MG63 (cell line): Measurements from ENCODE around the gene PSENEN. TPM values are rescaled to one million over a fixed set of nuclear protein-coding genes. Genes with fewer than 3 reads are reported as not detected.
"Not testable (repeated sequence)": the region's sequence is repeated elsewhere in the genome, so short reads cannot be mapped to it uniquely, and the experiment has no call there.

Source experiments
- DNase-seq: peaks from one replicate; pipeline ENCODE4 v3.0.0-alpha.2; 2020
- H3K27me3 ChIP-seq: fragments of 250-450 bp; sonication (Bioruptor Pico); 2 replicates; pipeline ENCODE4 v1.5.1; 2020; ENCODE audit warnings: mild to moderate bottlenecking, moderate library complexity
- H3K36me3 ChIP-seq: fragments of 250-450 bp; sonication (Bioruptor Pico); 2 replicates; pipeline ENCODE4 v1.5.1; 2020; ENCODE audit warnings: mild to moderate bottlenecking, moderate library complexity
- H3K4me3 ChIP-seq: fragments of 250-450 bp; sonication (Bioruptor Pico); 2 replicates; pipeline ENCODE4 v1.5.1; 2020; ENCODE audit warnings: mild to moderate bottlenecking, moderate library complexity
- H3K9me3 ChIP-seq: fragments of 250-450 bp; sonication (Bioruptor Pico); 2 replicates; pipeline ENCODE4 v1.5.1; 2020; ENCODE audit warnings: mild to moderate bottlenecking, moderate library complexity
- total RNA-seq: library from RNA; depleted of rRNA; stranded (reverse); fragments of >200 nt; shearing (Covaris generic); gene quantifications from 2 replicates; pipeline ENCODE4 v1.2.3, GENCODE V29; 2014; ENCODE audit warnings: low replicate concordance

PSENEN gene
- total RNA-seq, 1 experiment from 2014 or later = 76.2 TPM

DNA sequence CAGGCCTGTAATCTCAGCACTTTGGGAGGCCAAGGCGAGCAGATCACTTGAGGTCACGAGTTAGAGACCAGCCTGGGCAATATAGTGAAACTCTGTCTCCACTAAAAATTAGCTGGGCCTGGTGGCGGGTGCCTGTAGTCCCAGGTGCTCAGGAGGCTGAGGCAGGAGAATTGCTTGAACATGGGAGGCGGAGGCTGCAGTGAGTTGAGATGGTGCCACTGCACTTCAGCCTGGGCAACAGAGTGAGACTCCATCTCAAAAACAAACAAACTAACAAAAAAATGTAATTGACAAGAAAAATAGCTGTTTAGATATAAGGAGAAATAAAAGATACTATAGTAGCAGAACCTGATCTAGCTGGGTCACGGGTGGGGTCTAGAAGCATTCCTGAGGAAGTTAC lies 26.9 kb downstream of the PSENEN start:
- peaks cover 18% of the 10 kb centered on the region for H3K36me3 ChIP-seq
- H3K9me3 ChIP-seq = not testable (repeated sequence)

DNA sequence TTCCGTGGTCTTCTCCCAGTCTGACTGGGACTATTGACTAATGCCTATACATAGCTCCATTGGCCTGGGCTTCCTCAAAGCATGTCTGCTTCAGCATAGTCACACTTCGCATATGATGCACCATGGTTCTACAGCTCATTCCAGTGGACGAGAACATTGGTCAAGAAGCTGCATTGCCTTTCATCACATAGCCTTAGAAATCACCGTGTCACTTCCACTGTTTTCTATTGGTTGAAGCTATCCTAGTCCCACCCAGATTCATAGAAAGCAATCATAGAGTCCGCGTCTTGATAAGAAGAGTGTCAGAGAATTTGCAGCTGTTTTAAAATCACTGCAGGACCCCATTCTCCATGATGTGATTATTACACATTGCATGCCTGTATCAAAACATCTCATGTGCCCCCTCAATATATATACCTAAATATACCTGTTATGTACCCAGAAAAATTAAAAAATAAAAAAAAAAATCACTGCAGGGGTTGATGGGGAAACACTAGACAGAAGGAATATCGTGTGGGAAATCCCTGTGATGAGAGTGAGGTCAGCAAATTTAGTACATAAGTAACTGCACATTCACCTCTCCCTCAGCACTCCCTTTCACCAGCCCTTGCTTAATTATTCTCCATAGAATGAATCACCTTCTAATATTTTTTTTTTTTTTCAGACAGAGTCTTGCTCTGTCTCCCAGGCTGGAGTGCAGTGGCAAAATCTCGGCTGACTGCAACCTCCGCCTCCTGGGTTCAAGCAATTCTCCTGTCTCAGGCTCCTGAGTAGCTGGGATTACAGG lies 27.8 kb downstream of the PSENEN start:
- no peak for DNase-seq
- Histone ChIP-seq H3K27me3 (no peaks in the 10 kb centered on the region), H3K4me3 (no peak overlapping the region), H3K9me3 (no peaks in the 10 kb centered on the region), H3K36me3 (peaks cover 9% of the 10 kb centered on the region)

More for the DNA sequence above, 26.9 kb downstream of the PSENEN start:
- H3K27me3 ChIP-seq, DNase-seq, H3K4me3 ChIP-seq: not testable (repeated sequence)

DNA sequence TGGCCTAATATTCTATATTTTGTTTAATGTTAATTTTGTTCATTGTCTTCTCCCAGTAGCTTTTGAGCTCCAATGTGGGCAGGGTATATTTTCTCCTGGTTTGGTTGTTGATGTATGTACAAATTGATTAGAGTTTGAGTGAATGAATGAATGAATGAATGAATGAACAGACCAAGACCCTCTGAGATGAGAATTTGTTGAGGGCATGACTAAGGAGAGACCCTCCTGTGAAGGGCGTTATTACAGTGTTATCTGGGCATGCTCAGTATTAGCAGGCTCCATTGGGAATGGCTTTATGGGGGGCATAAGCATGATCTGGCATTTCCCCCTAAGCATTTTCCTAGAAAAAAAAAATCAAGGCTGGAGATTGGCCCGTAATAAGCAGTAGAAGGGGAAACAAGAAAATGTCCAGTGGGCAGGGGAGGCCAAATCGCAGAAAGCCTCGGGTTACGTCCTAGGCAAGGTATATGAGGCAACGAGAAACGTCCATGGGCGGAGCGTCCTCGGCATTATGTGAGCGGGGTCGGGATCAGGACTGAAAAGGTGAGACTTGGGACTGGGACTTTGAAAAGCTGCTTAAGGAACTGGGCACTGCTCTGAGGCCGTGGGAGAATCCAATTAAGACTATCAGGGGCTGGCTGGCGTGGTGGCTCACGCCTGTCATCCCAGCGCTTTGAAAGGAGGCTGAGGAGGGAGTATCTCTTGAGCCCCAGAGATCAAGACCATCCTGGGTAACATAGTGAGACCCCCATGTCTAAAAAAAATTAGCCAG lies 29.0 kb downstream of the PSENEN start:
- H3K4me3 ChIP-seq = peak overlapping the region; percentile 66
- DNase-seq = no peak
- peaks cover 4% of the 10 kb centered on the region for H3K36me3 ChIP-seq

DNA sequence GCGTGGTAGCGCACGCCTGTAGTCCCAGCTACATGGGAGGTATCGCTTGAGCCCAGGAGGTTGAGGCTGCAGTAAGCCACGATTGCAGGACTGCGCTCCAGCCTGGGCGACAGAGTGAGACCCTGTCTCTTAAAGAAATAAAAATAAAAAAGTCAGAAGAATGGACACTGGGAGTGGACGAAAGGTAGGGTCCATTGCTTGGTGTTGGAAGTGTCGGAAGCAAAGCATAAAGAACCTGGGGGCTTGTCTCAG lies 29.5 kb downstream of the PSENEN start:
- Histone ChIP-seq H3K9me3 (no peaks in the 10 kb centered on the region), H3K4me3 (peak overlapping the region; percentile 66), H3K36me3 (peaks cover under 1% of the 10 kb centered on the region), H3K27me3 (no peaks in the 10 kb centered on the region)
- no peak for DNase-seq

More for the DNA sequence above, 29.0 kb downstream of the PSENEN start:
- Histone ChIP-seq H3K9me3 (no peaks in the 10 kb centered on the region), H3K27me3 (no peaks in the 10 kb centered on the region)

DNA sequence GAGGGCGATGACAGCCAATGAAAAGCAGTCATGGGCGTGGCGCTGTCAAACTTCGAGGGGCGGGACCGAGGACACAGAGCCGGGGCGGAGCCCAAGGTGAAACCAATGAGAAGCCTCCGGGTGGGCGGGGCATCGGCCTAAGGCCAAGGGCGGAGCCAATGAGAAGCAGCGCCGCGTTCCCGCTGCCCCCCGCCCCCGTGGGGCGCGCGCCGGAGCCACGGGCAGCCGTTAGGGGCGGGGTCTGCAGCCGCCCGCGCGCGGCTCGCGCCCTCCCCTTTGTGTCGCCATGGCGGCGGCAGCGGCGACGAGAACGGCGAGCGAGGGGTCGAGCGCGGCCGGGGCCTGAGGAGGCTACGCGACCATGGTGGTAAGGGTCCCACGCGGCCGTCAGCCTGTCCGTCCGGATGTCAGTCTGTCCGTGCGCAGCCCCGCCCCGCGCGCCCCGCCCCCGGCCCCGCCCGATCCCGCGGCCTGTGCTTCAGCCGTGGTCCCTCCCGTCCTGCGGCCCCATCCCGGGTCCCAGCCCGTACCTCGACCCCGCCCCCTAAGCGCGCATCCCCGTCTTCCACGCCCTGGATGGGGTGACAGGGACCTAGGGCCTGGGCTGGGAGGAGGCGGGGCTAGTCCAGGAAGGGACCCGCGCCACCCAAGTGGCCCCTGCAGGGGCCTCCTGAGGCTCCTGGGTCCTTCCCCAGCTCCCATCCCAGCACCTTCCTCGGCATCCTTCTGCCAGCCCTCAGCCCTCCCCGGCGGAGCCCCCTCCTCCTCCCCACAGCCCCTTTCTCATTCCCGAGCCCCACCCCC lies 30.0 kb downstream of the PSENEN start, which contains the start of gene ARHGAP33:
Gene ARHGAP33, plus strand, starts transcription at position 267 of the 804 bp plus-strand sequence. Its CDS starts 95 bp downstream, at position 362.
- Histone ChIP-seq H3K9me3 (no peaks in the 10 kb centered on the region), H3K4me3 (peak within 1 kb of the TSS; percentile 66), H3K36me3 (no peaks in the 10 kb centered on the region; the same call in 1 of the 2 replicates), H3K27me3 (no peaks in the 10 kb centered on the region)
- DNase-seq = peak; percentile 97

DNA sequence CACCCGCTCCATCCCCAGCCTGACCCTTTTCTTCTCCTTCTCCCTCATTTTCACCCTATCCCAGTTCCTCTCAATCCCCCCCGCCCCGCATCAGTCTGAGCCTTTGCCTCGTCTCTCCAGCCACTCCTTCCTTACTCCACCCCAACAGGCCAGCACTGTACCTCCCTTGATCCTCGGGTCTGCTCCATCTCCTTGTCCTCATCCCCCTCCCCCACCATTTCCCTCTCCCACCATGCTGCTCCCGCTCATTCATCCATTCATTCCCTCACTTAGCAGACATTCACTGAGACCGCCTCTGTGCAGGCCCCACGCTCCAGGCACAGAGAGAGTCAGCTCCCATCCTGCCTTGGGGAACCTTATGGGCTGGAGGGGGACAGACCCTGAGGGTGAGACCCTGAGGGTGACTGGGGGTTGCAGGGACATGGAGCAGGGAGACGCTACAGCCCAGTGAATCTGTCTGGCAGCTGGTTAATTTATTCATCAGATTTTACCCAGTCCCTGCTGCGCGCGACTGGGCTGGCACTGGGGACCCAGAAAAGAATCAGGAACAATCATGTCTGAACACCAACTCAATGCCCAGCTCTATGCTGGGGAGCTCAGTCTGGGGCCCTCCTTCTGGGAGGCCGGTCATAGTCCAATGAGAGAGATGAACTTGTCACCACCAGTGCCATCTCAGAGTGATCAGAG lies 30.8 kb downstream of the PSENEN start:
- no peaks in the 10 kb centered on the region; the same call in 1 of the 2 replicates for H3K36me3 ChIP-seq
- DNase-seq = no peak
- H3K27me3 ChIP-seq = no peaks in the 10 kb centered on the region
- H3K4me3 ChIP-seq = peak overlapping the region; percentile 66
- H3K9me3 ChIP-seq = no peaks in the 10 kb centered on the region

DNA sequence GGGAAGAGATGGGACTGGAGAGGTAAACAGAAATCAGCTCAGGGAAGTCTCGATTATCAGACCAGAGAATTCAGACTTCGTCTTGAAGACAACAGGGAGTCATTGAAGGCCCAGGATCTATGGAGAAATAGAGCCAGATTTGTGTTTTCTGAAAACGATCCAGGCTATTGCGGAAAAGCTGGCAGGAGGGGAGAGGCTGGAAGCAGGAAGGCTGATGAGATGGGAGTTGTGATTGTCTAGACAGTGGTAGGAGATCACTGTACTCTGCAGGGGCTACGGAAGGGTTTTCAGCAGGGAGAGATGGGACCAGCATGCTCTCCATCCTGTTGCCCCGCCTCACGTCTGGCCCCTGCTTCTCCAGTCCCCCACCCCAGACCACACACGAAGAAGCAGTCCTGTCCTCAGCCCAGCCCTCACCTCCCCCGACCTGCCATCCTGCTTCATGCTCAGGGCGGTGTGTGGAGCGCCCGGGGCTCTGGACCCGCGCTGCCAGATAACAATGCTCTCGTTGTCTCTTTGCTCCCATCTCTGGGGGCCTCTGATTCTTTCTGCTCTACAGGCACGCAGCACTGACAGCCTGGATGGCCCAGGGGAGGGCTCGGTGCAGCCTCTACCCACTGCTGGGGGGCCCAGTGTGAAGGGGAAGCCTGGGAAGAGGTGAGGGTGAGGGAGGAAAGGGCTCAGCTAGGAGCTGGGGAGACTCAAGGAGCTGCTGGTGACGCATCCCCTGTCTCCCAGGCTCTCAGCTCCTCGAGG lies 31.8 kb downstream of the PSENEN start:
- Histone ChIP-seq H3K4me3 (no peak overlapping the region), H3K36me3 (peaks cover under 1% of the 10 kb centered on the region), H3K27me3 (no peaks in the 10 kb centered on the region), H3K9me3 (no peaks in the 10 kb centered on the region)
- DNase-seq = no peak

DNA sequence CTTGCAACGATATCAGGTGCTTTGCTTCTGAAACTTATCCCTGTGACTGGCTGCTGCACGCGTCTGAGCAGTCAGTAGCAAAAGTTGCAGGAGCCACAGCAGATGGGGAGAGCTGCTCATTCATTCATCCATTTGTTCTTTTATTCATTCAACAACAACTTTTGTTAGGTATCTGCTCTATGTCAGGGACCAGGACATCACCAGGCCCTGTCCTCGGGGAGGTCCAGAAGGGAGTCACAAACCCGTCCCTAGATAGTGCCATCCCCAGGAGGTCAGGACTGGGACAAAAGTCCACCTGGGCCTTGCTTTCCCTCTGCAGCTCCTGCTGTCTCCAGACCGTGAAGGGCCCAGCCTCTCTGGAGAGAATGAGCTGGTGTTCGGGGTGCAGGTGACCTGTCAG lies 32.5 kb downstream of the PSENEN start:
- DNase-seq = no peak
- Histone ChIP-seq H3K4me3 (no peak overlapping the region), H3K27me3 (no peaks in the 10 kb centered on the region), H3K36me3 (peaks cover 3% of the 10 kb centered on the region), H3K9me3 (no peaks in the 10 kb centered on the region)

DNA sequence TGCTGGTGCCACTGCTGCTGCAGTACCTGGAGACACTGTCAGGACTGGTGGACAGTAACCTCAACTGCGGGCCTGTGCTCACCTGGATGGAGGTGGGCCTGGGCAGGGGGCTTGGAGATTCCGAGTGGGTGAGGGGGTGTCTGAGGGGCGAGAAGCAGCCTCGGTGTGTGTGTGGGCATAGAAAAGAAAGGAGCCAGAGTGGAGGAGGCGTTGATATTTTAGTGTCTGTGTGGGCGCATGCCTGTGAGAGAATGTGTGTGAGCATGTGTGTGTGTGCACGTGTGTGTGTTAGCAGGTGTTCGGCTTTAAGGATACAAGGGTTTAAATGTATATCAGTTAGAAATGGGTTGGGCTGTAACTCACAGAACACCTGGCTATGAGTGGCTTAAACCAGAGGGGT lies 33.6 kb downstream of the PSENEN start:
- DNase-seq = no peak
- Histone ChIP-seq H3K36me3 (peaks cover 3% of the 10 kb centered on the region), H3K9me3 (no peaks in the 10 kb centered on the region), H3K27me3 (no peaks in the 10 kb centered on the region), H3K4me3 (no peak overlapping the region)

DNA sequence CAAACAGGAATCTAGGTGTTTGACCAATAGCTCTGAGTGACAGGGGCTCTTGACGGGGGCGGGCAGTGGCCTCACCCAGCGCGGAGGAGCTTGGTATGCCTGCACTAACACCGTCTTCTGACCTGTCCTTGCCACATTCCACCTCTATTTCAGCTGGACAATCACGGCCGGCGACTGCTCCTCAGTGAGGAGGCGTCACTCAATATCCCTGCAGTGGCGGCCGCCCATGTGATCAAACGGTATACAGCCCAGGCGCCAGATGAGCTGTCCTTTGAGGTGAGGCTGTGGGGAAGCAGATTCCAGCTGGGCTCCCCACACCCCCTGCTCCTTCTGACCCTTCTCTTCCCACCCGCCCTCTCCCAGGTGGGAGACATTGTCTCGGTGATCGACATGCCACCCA lies 34.6 kb downstream of the PSENEN start:
- H3K9me3 ChIP-seq = no peaks in the 10 kb centered on the region
- no peak for DNase-seq
- H3K27me3 ChIP-seq = no peaks in the 10 kb centered on the region
- H3K4me3 ChIP-seq = no peak overlapping the region
- H3K36me3 ChIP-seq = peaks cover 3% of the 10 kb centered on the region

DNA sequence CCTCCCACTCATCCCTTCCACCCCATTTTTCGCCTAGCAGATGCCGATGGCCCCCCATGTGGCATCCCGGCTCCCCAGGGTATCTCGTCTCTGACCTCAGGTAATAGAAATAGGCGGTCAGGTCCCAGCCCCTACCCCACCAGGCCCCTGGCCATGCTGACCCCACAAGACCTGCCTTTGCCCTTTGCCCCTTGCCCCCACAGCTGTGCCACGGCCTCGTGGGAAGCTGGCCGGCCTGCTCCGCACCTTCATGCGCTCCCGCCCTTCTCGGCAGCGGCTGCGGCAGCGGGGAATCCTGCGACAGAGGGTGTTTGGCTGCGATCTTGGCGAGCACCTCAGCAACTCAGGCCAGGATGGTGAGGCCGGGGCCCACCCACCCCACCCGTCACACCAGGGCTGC lies 35.3 kb downstream of the PSENEN start:
- peaks cover 3% of the 10 kb centered on the region for H3K36me3 ChIP-seq
- no peaks in the 10 kb centered on the region for H3K9me3 ChIP-seq
- DNase-seq = no peak

DNA sequence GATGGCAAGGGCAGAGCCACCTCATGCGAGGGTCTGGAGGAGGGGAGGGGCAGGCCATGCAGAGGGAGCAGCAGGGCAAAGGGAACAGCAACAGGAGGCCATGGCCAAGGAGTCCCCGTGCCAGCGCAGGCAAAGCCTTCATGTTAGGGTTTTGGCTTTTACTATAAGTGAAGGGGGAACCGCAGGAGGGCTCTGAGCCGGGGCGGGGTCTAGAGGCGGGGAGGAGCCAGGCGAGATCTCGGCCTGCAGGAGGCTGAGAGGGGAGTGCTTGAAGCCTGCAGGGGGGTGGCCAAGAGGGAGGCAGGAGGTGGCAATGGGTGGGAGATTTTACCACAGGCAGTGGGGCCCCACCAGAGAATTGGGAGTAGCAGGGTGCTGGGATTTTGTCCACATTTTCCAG lies 36.2 kb downstream of the PSENEN start:
- no peak for DNase-seq
- Histone ChIP-seq H3K27me3 (no peaks in the 10 kb centered on the region), H3K4me3 (no peak overlapping the region), H3K36me3 (peaks cover 3% of the 10 kb centered on the region), H3K9me3 (no peaks in the 10 kb centered on the region)

More for the DNA sequence above, 35.3 kb downstream of the PSENEN start:
- Histone ChIP-seq H3K4me3 (no peak overlapping the region), H3K27me3 (no peaks in the 10 kb centered on the region)

DNA sequence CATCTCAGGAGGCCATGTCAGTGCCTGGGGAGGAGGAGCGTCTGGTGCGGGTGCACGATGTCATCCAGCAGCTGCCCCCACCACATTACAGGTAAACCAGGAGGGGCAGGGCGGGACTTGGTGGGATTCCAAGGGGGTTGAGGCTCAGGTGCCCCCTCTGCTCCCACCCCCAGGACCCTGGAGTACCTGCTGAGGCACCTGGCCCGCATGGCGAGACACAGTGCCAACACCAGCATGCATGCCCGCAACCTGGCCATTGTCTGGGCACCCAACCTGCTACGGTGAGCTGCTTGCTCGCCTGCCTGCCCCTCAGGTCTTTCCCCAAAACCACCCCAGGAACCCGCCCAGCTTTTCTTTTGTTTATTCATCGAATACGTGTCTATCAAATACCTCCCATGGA lies 37.1 kb downstream of the PSENEN start:
- no peaks in the 10 kb centered on the region for H3K9me3 ChIP-seq
- DNase-seq = no peak
- no peak overlapping the region for H3K4me3 ChIP-seq
- H3K36me3 ChIP-seq = peaks cover 3% of the 10 kb centered on the region
- no peaks in the 10 kb centered on the region for H3K27me3 ChIP-seq

DNA sequence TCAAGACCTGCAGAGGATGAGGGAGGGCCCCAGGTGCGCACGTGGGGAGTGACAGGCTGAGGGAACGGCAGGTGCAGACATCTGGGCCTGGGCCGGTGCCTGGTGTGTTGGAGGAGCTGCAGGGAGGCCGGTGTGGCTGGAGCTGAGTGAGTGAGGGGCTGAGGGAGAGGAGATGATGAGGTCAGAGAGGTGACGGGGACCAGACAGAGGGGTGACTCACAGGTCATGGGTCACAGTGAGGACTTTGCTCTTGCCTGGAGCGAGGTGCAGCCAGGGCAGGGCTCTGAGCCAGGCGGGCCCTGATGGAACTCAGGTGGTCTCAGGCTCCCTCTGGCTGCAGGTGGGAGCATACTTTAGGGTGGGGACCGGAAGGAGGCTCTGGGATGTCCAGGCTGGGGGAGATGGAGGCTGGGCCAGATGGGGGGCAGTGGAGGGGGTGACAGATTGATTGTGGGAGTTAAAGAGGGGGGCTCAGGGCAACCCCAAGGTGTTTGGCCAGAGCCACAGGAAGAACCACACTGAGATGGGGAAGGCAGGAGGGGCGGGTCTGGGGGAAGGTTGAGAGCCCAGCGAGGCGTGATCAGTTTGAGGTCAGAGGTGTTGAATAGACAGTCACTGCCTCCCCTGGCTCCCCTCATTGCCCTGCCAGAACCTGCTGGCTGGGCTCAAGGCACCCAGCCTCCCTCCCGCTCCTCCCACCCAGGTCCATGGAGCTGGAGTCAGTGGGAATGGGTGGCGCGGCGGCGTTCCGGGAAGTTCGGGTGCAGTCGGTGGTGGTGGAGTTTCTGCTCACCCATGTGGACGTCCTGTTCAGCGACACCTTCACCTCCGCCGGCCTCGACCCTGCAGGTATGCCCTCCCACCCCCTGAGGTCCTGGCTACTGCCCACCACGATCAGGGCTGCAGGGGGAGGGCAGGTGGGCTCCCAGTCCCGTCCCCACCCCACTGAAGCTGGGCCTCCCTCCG lies 38.3 kb downstream of the PSENEN start:
- H3K27me3 ChIP-seq = no peaks in the 10 kb centered on the region
- DNase-seq = no peak

More for the DNA sequence above, 38.3 kb downstream of the PSENEN start:
- no peaks in the 10 kb centered on the region for H3K9me3 ChIP-seq
- peaks cover 3% of the 10 kb centered on the region for H3K36me3 ChIP-seq
- H3K4me3 ChIP-seq = no peak overlapping the region
